NCI-H774 (cell line): ENCODE measurements around the gene MAIP1.
"Not testable (repeated sequence)": the region's sequence is repeated elsewhere in the genome, so short reads cannot be mapped to it uniquely, and the experiment has no call there.

ENCODE experiments used
- DNase-seq: peaks from one replicate; lab custom pipeline; 2025; lab: John Stamatoyannopoulos, UW

The MAIP1 gene

DNA sequence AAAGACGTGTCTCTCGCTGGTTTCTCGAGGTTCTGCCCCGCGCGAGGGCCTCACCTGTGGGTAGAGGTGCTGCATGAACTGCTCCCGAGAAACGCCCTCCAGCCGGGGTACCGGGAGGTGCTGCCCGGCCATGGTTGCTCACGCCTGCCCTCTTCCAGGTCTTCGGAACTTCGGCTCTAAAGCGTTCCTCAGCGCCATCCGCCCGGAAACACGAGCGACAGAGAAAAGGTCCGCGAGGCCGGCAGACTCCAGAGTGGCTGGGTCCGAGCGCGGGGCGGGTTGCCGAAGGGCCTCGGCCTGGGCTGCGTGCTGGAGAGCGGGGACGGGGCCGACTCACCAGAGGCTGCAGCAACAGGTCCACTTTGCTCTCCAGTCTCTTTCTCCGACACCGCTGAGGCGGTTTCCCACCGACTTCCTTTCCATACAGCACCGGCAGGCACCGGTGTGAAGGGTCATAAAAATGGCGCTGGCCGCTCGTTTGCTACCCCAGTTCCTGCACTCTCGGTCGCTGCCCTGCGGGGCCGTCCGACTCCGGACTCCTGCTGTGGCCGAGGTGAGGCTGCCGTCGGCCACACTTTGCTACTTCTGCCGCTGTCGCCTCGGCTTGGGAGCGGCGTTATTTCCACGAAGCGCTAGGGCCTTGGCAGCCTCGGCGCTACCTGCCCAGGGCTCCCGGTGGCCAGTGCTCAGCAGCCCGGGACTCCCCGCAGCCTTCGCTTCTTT is at the start of gene MAIP1, which contains the start of gene TYW5:
TSS of gene MAIP1 (plus strand) at position 244 of the 723 bp plus-strand sequence. CDS start at position 461, 217 bp downstream.
TSS of gene TYW5 (minus strand) at position 153 of the 723 bp plus-strand sequence. CDS start at position 132, 21 bp downstream.
- DNase-seq: peak; percentile 77

DNA sequence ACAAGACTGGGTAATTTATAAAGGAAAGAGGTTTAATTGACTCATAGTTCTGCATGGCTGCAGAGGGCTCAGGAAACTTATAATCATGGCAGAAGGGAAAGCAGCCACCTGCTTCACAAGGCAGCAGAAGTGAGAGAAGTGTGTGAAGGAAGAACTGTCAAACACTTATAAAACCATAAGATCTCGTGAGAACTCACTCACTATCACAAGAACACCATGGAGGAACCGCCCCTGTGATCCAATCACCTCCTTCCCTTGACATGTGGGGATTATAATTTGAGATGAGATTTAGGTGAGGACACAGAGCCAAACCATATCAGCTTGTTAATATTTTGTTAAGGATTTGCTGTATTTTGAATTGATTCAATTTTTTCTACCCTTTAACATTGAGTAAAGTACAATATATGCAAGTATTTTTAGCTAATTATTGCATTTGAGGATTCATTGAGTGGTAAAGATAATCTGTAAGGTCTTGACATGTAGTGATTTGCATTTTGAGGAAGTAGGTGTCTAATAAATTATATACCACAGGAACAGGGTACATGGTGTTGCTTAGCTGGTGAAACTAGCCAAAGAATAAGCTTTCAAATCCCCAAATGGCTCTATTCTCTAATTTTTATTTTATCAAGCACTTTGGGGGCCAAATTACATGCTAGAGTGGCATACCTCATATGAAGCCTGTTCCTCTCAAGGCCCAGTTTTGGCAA is 48.2 kb upstream of the MAIP1 start:
- no peak for DNase-seq

GRCh38 chr2:199910338-199911051 is 44.9 kb upstream of the MAIP1 start:
- no peak for DNase-seq

GRCh38 chr2:199911052-199911876 is 44.1 kb upstream of the MAIP1 start, which contains the start of gene C2orf69:
TSS of gene C2orf69 (plus strand) at chr2:199911293. CDS start at chr2:199911439, 146 bp downstream.
- DNase-seq: peak; percentile 92

- DNase-seq: no peak
Observed at GRCh38 chr2:199911877-199912161, 43.6 kb upstream of the MAIP1 start.

DNA sequence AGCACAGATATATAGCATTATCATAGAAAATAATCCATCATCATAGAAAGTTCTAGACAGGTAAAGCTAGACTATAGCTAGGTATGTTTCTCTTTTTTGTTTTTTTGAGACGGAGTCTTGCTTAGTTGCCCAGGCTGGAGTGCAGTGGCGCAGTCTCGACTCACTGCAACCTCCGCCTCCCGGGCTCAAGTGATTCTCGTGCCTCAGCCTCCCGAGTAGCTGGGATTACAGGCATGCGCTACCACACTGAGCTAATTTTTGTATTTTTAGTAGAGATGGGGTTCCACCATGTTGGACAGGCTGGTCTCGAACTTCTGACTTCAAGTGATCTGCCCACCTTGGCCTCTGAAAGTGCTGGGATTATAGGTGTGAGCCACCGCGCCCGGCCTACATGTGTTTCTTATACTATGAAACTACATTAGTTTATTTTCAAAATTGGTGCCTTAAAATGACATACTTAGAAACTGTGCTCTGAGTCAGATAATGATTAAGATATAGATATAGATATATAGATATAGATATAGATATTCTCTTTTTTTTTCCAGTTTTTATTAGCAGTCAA is 42.7 kb upstream of the MAIP1 start:
- DNase-seq: not testable (repeated sequence)

- DNase-seq: no peak
Observed at GRCh38 chr2:199914372-199914958, 40.9 kb upstream of the MAIP1 start.

- DNase-seq: no peak
Observed at GRCh38 chr2:199916980-199917379, 38.4 kb upstream of the MAIP1 start.

GRCh38 chr2:199922856-199923255 is 32.5 kb upstream of the MAIP1 start:
- DNase-seq: no peak

GRCh38 chr2:199923924-199924323 is 31.5 kb upstream of the MAIP1 start:
- DNase-seq: no peak

DNA sequence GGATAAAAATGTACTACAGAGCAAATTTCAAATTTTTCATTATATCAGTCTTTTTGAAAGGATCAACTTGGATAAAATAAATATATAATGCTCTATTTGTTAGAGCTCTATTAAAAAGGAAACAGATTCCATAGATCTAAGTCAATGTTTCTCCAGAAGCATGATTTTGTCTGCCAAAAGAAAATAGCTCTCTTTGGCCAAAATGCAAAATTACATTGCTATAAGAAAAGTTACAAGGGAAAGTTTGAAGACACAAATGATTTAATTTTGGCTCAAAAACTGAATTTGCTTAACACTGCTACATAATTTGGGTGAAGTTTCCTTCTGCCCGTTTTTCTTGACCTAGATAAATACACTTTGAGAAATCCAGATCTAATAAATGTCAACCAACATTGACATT is 28.6 kb upstream of the MAIP1 start:
- no peak for DNase-seq

DNA sequence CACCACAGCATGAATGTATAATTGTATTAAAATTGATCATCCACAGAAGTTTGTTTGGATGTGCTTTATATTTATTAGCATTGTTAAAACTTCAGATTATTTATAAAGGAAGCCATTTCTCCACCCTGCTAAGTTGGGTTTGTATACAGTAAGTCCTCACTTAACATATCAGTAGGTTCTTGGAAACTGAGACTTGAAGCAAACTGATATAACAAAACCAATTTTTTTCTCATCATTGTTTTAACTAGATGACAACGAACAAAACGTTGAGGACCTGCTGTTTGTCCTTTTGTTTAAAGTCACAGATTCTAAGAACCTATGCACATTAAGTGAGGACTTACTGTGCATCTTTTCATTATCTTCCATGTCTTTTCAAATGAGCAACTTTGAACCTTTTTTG is 27.2 kb upstream of the MAIP1 start:
- DNase-seq: no peak

DNA sequence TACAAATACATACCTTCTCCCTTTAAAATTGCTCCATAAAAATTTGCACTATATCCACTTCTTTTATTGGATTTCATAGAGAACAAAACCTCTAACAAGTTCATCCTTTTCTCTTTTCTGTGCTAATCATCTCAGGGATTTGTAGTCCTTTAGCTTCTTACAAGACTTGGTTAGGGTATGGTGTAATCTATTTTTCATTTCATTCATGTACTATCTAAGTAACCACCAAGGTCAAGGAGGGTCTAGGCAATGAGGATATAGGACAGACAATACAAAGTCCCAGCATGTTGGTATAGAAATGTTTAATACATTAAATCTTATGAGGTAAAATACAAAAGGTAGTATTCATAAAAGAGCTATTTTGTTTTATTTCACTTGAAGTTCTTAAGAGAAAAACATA is 26.8 kb upstream of the MAIP1 start:
- no peak for DNase-seq

DNA sequence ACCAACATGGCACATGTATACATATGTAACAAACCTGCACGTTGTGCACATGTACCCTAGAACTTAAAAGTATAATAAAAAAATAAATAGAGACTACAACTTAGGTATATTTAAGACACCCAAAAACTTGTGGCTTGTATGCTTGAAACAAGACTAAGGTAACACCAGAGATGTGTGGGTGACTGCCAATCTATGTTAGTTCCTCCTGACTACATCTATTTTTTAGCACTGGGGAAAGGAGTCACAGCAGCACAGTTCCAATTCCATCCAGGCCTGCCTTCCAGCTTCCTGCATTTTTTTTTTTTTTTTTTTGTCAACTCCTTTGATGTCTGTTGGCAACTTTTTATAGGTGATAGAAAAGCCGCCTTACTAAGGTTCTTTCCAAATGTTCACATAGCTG is 26.1 kb upstream of the MAIP1 start:
- DNase-seq: no peak

- no peak for DNase-seq
Observed at GRCh38 chr2:199932312-199932855, 23.0 kb upstream of the MAIP1 start.

DNA sequence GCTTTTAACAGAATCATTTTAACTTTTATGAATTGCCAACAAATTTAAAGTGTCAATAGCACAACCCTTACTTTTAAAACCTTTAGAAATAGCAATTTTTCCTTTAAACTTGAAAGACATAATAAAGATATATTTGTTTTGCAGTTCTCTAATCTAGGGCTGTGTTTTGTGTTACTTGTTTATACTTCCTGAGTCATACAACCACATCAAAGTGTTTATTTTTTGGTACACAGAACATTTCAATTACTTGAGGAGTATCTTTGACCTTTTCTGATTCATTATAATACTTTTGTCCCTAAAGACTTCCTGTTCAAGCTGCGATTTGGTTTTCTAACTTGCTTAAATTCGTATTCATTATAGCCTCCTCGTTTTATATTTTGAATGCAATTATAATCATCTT is 21.9 kb upstream of the MAIP1 start:
- DNase-seq: no peak

DNA sequence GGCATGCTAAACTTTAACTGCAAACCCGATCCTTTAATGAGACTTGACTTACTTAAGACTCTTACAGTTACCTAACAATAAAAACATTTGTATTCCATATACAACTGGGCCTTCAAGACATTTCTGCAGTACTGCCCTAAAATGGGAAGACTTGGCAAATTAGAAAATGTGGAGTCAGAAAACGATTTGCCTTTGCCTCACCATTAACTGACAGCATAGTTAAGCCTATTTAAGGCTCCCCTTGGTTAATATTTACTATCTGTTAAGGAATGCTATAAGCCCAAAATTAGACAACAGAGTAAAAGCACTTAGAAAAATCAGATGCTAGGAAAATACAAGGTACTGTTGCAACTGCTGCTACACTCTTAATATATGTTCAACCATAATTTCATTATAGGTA is 18.8 kb upstream of the MAIP1 start:
- DNase-seq: no peak

- DNase-seq: no peak
Observed at GRCh38 chr2:199940373-199940772, 15.0 kb upstream of the MAIP1 start.

GRCh38 chr2:199943373-199943772 is 12.0 kb upstream of the MAIP1 start:
- DNase-seq: no peak

DNA sequence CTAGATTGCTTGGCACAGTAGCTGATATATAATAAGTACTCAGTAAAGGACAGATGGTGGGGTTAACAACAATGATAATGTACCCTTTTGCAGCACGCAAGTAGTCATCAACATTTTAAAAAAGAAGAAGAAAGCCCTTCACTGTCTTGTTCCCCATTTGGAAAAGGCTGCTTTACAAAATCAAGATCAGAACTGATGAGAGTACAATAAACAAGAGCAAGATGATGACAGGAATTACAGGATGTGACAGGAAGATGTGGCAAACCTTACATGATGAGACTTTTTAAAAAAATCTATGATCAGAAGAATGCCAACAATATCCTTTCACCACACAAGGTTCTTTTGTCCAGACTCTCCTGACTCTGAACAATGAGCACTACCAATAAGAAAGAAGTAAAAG is 9.2 kb upstream of the MAIP1 start:
- no peak for DNase-seq

DNA sequence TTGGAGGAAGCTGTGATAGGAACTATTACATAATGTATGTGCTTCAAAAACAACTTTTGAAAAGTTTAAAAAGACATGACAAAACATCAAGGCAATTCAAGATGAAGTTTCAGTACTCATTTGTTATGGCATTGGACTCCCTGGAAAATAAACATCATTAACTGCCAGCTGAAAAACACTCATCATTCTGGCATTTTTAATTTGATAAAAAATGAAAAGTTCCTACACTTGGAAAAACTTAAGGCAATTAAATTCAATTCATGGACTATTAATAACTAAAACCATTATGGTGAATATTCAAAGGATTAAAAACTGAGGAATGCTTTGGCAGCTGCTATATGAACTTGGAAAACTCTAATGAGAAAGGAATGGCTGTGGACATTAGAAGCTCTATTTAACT is 8.5 kb upstream of the MAIP1 start:
- DNase-seq: no peak
